Inflammatory macrophage treated with lipopolysaccharide for 1 hour (primary cell): ENCODE data around the gene TOP1.

Experiments used
- DNase-seq, 2 donors: peaks; one replicate each; pipeline ENCODE4 v3.0.0-alpha.2; 2020 to 2022

Gene TOP1

GRCh38 chr20:41058674-41059635, 30.3 kb downstream of the TOP1 start:
- DNase-seq = peak in 1 of 2 donors; percentile 55

DNA sequence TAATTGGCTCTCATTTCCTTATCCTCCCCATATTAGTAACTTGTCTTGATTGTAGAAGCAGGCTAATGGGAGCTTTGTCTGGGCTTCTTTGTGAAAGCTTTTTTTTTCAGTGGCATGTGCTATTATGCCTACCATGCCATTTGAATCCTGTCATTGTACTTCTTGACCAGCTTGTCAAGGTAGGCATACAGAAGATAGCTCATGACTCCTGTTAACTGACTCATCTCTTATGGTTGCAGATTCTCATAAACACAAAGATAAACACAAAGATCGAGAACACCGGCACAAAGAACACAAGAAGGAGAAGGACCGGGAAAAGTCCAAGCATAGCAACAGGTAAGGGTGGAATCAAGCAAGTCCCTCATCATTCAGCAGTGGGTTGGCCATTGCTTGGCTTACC, 32.5 kb downstream of the TOP1 start:
- no peak for DNase-seq

DNA sequence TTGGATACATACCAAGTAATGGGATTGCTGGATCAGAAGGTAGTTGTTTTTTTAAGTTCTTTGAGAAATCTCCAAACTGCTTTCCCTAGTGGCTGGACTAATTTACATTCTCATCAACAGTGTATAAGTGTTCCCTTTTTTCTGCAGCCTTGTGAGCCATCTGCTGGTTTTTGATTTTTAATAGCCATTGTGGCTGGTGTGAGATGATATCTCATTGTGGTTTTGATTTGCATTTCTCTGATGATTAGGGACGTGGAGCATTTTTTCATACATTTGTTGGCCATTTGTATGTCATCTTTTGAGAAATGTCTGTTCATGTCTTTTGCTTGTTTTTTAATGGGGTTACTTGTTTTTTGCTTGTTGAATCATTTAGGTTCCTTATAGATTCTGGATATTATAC, 34.8 kb downstream of the TOP1 start:
- no peak for DNase-seq

GRCh38 chr20:41064377-41064776, 35.8 kb downstream of the TOP1 start:
- DNase-seq = no peak

DNA sequence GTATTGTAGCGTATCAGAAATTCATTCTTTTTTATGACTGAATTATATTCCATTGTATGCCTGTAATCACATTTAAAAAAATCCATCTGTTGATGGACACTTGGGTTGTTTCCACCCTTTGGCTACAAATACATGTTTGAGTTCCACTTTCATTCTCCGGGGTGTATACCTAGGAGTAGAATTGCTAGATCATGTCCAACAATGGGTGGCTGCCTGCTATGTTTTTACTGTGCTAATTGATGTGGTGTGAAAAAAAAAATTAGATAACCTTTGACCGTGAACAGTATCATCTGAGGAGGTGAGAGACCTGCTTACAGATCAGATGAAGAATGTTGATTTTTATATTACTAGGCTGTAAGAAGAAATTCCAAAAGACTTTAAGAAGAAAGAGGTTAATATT, 37.1 kb downstream of the TOP1 start:
- DNase-seq = no peak

GRCh38 chr20:41068806-41069205, 40.2 kb downstream of the TOP1 start:
- DNase-seq = no peak

DNA sequence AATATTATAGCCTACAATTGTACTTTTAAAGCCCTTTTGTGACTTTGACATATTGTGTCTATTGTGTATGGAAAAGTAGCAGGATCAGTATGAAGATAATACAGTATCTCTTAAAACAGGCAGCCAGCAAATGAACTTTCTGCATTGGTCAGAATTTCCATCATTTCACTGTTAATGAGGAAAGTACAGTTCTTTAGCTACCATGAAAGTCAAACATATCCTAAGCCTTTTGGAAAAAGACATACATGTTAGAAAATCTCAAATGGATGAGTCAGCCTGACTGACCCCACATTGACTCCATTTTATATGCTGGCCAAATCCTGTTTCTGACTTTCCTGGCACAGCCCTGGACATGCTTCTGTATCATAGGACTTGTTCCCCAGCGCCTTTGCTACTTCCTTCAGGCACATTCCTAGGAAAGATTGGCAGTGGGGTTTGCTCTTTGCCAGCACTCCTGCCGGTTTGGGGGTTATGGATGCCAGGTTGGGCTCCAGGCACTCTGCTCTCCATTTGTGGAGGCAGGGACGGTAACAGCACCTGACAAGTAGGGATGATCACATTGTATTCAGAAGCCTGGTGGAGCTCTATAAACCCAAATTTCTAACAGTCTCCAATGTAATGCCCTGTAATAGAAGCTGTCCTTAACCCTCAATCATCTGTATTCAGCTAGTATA, 43.7 kb downstream of the TOP1 start:
- no peak for DNase-seq

DNA sequence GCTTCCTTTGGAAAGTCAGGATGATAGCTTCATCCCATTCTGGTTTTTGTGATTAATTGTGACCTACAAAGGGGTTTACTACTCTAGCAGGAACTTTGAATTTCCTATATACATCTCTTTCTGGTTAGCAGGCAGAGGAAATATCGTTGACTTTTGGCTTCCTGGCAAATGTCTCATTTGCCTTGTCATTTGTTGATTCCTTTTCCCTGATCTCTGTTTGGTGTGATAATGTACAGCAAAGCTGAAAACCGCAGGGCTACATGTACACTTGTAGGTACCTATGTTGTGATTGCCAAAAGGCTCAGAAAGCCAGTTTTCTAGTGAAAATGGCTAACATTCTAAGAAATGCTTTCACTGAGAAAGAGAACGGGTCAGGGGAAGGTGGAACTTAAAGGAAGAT, 44.3 kb downstream of the TOP1 start:
- no peak for DNase-seq

DNA sequence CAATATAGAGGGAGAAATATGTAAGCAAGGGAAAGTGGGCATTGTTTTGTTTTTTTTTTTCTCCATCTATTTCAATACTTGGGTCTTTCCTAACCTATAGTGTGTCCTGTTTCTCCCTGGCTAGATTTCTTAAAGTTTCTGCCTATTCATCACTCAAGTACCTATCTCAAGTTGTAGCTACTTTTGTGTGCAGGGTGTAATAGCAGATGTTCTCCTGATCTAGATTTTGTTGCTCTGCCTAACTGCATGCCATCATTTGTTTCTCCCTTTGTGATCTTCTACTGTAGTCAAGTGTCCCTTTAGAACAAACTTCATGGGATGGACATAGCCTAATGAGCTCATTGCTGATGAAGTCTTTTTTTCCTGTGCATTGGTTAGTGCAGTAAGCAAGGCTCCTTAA, 45.8 kb downstream of the TOP1 start:
- no peak for DNase-seq

- no peak for DNase-seq
Measured at GRCh38 chr20:41076776-41077175, 48.2 kb downstream of the TOP1 start.

DNA sequence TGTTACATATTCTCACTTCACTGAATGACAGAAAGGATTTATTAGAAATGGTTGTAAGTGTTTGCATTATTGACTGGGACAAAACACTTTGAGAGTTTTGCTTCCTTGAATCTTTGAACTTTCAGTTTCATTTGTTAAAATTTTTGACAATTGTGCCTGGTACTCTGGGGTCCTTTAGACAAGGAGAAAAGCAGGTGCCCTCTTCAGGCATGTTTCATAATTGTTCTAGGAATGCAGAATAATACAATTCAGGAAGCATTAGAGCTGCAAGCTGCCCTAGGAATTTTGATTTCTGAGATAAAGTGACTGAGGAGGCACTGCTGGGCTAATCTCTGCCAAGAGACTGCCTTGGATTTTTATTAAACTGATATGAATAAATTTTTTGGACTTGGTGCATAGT, 49.7 kb downstream of the TOP1 start:
- no peak for DNase-seq

DNA sequence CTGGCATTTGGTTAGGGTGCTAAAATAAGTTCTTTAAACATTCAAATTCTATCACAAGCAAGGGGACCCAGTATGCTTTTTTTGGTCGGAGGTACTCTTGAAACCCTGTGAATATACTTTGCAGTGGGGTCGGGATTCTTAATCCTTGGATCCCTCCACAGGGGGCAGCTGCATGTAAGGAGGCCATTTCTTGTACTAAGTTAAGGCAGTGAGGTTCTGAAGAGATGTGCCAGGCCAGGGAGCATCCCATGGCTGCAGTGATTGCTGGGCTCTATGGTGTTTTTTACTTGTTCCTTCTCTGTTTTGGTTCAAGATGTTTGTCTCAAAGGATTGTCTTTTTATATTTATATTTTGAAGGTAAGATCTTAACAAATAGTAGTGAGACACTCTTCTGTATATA, 50.4 kb downstream of the TOP1 start:
- no peak for DNase-seq

- no peak for DNase-seq
Measured at GRCh38 chr20:41080866-41081265, 52.2 kb downstream of the TOP1 start.

- no peak for DNase-seq
Measured at GRCh38 chr20:41081276-41081814, 52.7 kb downstream of the TOP1 start.

- DNase-seq = no peak
Measured at GRCh38 chr20:41082306-41082705, 53.7 kb downstream of the TOP1 start.

DNA sequence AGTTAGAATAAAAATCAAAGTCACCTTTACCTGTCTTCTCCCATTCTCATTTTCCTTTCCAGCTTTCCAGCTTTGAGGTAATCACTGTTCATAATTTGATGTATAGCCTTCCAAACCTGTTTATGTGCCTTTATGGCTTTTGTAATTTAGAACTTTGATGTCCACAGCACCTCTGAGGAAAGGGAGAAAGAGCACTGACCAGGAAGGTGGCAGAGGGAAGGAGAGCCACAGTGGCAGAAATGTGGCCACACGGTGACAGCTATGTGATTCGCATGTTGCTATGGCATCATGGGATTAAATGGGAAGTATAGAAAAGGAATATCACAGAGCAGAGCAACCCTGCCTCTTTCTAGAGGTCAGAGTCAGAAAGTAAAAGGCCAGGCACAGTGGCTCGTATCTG, 57.0 kb downstream of the TOP1 start:
- no peak for DNase-seq

DNA sequence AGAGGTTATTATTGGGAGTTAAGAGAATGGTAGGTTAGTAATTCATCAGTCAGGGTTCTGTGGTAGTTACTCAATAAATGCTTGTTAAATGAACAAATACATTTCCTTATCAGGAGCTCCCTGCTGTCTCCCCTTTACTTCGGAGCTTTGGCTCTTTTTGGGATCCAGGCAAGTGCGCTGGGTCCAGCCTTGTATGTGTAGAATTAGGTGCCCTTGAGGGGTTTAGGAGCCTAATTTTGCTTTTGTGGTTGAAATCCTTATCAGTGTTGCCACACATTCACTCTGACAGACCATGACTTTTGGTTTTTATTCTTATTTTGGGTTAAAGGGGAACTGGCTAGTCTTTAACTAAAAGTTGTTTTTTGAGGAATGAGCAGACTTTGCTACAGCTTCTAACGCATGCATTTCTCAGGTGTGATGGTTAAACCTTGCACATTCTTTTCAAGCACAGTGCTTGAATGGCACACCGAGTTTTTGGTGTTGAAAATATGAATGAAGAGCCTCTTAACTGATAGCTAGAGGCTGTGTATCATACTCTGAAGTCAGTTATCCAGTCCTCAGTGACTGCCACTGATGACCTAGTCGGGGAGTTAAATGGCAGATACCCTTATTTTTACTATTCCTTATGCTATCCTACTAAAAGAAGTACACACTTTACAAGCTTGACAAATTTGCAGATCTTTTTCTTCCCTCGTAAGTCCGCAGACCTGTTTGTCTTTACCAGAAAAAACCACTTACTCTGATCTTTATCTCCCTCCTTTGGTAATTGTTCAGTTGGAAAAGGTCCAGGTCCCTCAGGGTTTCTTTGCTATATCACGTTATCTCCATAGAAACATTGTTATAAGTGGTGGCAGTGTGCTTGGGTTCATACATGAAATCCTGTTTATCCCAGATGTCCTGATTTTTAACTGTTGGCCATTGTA, 58.0 kb downstream of the TOP1 start:
- DNase-seq = no peak

GRCh38 chr20:41087325-41087685, 58.7 kb downstream of the TOP1 start:
- no peak for DNase-seq

DNA sequence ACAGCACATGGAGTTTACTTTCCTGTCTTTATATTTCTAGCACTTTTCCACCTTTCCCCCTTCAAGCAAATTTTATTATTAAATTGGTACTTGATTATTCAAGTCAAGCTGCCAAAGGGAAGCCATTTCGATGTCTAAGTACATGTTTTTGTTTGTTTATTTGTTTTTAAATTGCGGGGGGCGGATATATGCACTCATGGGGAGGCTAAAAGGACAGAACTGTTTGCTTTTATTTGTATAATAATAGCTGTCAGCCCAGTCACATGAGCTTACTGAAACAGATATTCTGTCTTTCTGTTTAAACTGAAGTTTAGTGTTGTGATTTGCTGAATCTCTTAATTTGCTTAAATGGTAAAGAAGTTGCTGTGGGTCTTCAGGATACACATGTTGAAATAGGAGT, 59.2 kb downstream of the TOP1 start:
- no peak for DNase-seq

GRCh38 chr20:41089555-41089954, 60.9 kb downstream of the TOP1 start:
- no peak for DNase-seq

GRCh38 chr20:41091927-41092326, 63.3 kb downstream of the TOP1 start:
- no peak for DNase-seq

DNA sequence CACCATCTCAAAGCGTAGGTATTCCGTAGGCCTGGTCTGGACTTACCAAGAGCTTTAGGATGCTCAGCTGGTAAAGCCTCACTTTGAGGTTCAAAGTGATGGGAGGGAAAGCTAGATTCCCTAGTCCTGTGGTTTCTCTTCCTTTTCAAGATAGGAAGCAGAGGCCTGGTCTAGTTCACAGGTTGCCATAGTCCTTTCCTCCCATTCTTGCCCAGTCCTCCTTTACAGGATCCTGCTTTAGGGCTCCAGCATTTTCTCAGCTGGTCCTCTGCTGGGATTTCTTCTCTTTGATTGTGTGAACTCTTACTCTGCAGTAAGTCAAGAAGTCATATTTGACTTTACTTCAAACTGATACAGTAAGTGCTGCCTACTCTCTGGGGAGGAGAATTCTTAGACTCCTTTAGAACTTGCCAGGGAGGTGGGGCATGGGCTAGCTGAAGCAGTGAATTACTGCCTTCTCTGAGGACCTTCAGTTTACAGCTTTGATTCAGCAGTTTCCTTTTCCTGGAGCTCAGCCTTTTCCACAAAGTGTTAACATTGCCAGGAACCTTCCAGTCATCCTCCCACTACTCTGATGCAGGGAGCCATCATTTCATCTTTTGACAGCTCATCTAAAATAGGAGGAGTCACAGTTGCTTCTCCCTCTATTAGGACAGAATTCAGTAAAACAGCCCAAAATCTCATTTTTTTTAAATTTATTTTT, 65.9 kb downstream of the TOP1 start:
- no peak for DNase-seq
